Endothelial cell of umbilical vein (primary cell): ENCODE results near the gene RARA. TPM values are rescaled to one million over a fixed set of nuclear protein-coding genes. Genes with fewer than 3 reads are reported as not detected.

Source experiments
- BruUV-seq: library from RNA; stranded (reverse); fragments of 400-500 nt; replicated peaks from 2 replicates; lab custom pipeline; 2021; lab: Mats Ljungman, UMichigan
- CTCF ChIA-PET: fragments of 300-600, 350-600 bp; sonication (Branson Sonifier 250); formaldehyde crosslinking; loops from one replicate; lab custom pipeline; 2021; ENCODE audit warnings: antibody characterized with exemption, inconsistent platforms; lab: Charles Lee
- POLR2A ChIA-PET: fragments of 300-600, 350-600 bp; sonication (Branson Sonifier 250); formaldehyde crosslinking; loops from one replicate; lab custom pipeline; 2021; ENCODE audit warnings: antibody characterized with exemption, inconsistent platforms; lab: Charles Lee
- DNase-seq: peaks from one replicate; pipeline ENCODE4 v3.0.0-alpha.2; 2011; ENCODE audit warnings: low read depth, low spot score
- FAIRE-seq: peaks from 2 replicates; lab custom pipeline; 2011; peaks lifted over from hg19 to GRCh38; lab: Jason Lieb, UNC
- H2AFZ ChIP-seq: 2 replicates; pipeline ENCODE4 v1.6.0; 2012; ENCODE audit warnings: low read depth, low read length, control low read depth, inconsistent platforms
- H3K27ac ChIP-seq: 2 replicates; pipeline ENCODE4 v1.5.1; 2011; ENCODE audit warnings: low read depth, mild to moderate bottlenecking, control low read depth, low read length, moderate library complexity; ENCODE audit not compliant: insufficient read depth
- H3K27me3 ChIP-seq, 2 experiments: 2 replicates each; pipeline versions ENCODE4 v1.6.0 to v1.6.1; 2011; ENCODE audit warnings: low read length in 2 of 2, mixed read lengths in 1 of 2; ENCODE audit not compliant: control insufficient read depth in 2 of 2, insufficient read depth in 2 of 2
- H3K36me3 ChIP-seq, 2 experiments: 2 replicates in 1 of 2; 3 replicates in 1 of 2; pipeline ENCODE4 v1.5.1; 2011; ENCODE audit warnings: low read length in 2 of 2, mild to moderate bottlenecking in 1 of 2, moderate library complexity in 1 of 2; ENCODE audit not compliant: control insufficient read depth in 2 of 2, insufficient read depth in 2 of 2; ENCODE audit errors: extremely low read depth in 1 of 2
- H3K4me1 ChIP-seq: 3 replicates; pipeline ENCODE4 v1.5.1; 2011; ENCODE audit warnings: mild to moderate bottlenecking, low read length; ENCODE audit not compliant: control insufficient read depth, insufficient read depth; ENCODE audit errors: extremely low read depth
- H3K4me2 ChIP-seq: 2 replicates; pipeline ENCODE4 v1.6.1; 2011; ENCODE audit warnings: low read length, control low read depth, mixed read lengths; ENCODE audit not compliant: insufficient read depth
- H3K4me3 ChIP-seq, 3 experiments: fragments of 200-600 bp in 1 of 3; sonication (generic), shearing (Covaris generic) in 1 of 3; replicated peaks in 1 of 3; 2 replicates each; pipeline ENCODE4 v1.5.1; 2011 to 2016; ENCODE audit warnings: control low read depth in 3 of 3, low read length in 3 of 3, mild to moderate bottlenecking in 2 of 3, inconsistent platforms in 1 of 3, low read depth in 1 of 3, moderate library complexity in 1 of 3; ENCODE audit not compliant: insufficient read depth in 1 of 3
- H3K79me2 ChIP-seq: 2 replicates; pipeline ENCODE4 v1.6.0; 2012; ENCODE audit warnings: low read length, inconsistent platforms; ENCODE audit not compliant: control insufficient read depth, insufficient read depth
- H3K9ac ChIP-seq: replicated peaks from 2 replicates; pipeline ENCODE3; 2011; ENCODE audit warnings: low read length, control low read depth; ENCODE audit not compliant: insufficient read depth; ENCODE audit errors: extremely low read depth
- H3K9me1 ChIP-seq: replicated peaks from 3 replicates; pipeline ENCODE4 v1.6.0; 2011; ENCODE audit warnings: mild to moderate bottlenecking, low read length; ENCODE audit not compliant: control insufficient read depth, insufficient read depth; ENCODE audit errors: extremely low read depth
- H3K9me3 ChIP-seq: replicated peaks from 2 replicates; pipeline ENCODE4 v1.5.1; 2012; ENCODE audit warnings: low read length, inconsistent platforms; ENCODE audit not compliant: control insufficient read depth, insufficient read depth
- H4K20me1 ChIP-seq: replicated peaks from 2 replicates; pipeline ENCODE3; 2011; ENCODE audit warnings: mild to moderate bottlenecking, low read length; ENCODE audit not compliant: control insufficient read depth, insufficient read depth; ENCODE audit errors: extremely low read depth
- EZH2 ChIP-seq: IDR thresholded peaks from 2 replicates; pipeline ENCODE4 v1.6.1; 2012; ENCODE audit warnings: borderline replicate concordance, low read depth, mild to moderate bottlenecking, moderate library complexity, low read length, inconsistent platforms; ENCODE audit not compliant: severe bottlenecking
- FOS ChIP-seq: IDR thresholded peaks from 2 replicates; pipeline ENCODE4 v1.6.1; 2011; ENCODE audit warnings: mild to moderate bottlenecking, low read length, moderate library complexity, borderline replicate concordance; ENCODE audit not compliant: insufficient read depth
- GATA2 ChIP-seq: IDR thresholded peaks from 2 replicates; pipeline ENCODE4 v1.7.0; 2011; ENCODE audit warnings: low read depth, mild to moderate bottlenecking, moderate library complexity, mixed read lengths, low read length; ENCODE audit not compliant: insufficient read length, insufficient read depth
- JUN ChIP-seq: IDR thresholded peaks from 2 replicates; pipeline ENCODE4 v1.6.1; 2011; ENCODE audit warnings: borderline replicate concordance, low read depth; ENCODE audit not compliant: insufficient read length, insufficient read depth
- MYC ChIP-seq: IDR thresholded peaks from one replicate; pipeline ENCODE4 v1.6.1; 2011; ENCODE audit warnings: mild to moderate bottlenecking, low read depth, low read length
- POLR2A ChIP-seq: IDR thresholded peaks from 2 replicates; pipeline ENCODE4 v1.6.1; 2012; ENCODE audit warnings: low read depth, mild to moderate bottlenecking, control low read depth, low read length
- POLR2AphosphoS5 ChIP-seq: IDR thresholded peaks from 2 replicates; pipeline ENCODE4 v1.6.1; 2012; ENCODE audit warnings: low read depth, mild to moderate bottlenecking, control low read depth, low read length, moderate library complexity; ENCODE audit not compliant: insufficient read depth
- dilution Hi-C: fragments of 300-500 bp; cut with MboI; formaldehyde crosslinking; loops from one replicate; pipeline ENCODE4 v1.15.0; 2019; ENCODE audit warnings: low sequenced_read_pairs; ENCODE audit not compliant: extremely low pct_ligation_motif_present
- intact Hi-C: fragments of 100-400 bp; cut with micrococcal nuclease; formaldehyde crosslinking; loops from one replicate; pipeline ENCODE4 v1.10.0; 2022
- polyA plus RNA-seq, 4 experiments: library from polyadenylated mRNA; depleted of rRNA in 3 of 4; stranded (reverse) in 3 of 4; unstranded in 1 of 4; fragments of >200 nt; gene quantifications; 2 replicates each; pipeline versions ENCODE4 v1.2.1 to v1.2.3, GENCODE V29; 2011 to 2012; ENCODE audit warnings: missing spikeins in 1 of 4
- total RNA-seq: library from RNA; stranded (reverse); gene quantifications from 2 replicates; pipeline ENCODE4 v1.2.3, GENCODE V29; 2021
- TF ChIP-seq, protein P1 (sequence below), 2 donors: IDR thresholded peaks; 1 replicate in 1 of 2; 2 replicates in 1 of 2; pipeline ENCODE4 v1.5.1; 2011; ENCODE audit warnings: low read length in 2 of 2, mild to moderate bottlenecking in 2 of 2, moderate library complexity in 2 of 2, control low read depth in 1 of 2, inconsistent platforms in 1 of 2, low read depth in 1 of 2; ENCODE audit not compliant: insufficient read depth in 1 of 2; ENCODE audit errors: extremely low read depth in 1 of 2
- TF ChIP-seq, protein P2 (sequence below): IDR thresholded peaks from 2 replicates; pipeline ENCODE4 v1.6.1; 2011; ENCODE audit not compliant: insufficient read depth, insufficient read length

RARA gene
- total and polyA plus RNA-seq, 2 donors (not counting 3 experiments of a cell fraction or from before 2014, with no cell fraction given) = 11.9 to 37.8 TPM

DNA sequence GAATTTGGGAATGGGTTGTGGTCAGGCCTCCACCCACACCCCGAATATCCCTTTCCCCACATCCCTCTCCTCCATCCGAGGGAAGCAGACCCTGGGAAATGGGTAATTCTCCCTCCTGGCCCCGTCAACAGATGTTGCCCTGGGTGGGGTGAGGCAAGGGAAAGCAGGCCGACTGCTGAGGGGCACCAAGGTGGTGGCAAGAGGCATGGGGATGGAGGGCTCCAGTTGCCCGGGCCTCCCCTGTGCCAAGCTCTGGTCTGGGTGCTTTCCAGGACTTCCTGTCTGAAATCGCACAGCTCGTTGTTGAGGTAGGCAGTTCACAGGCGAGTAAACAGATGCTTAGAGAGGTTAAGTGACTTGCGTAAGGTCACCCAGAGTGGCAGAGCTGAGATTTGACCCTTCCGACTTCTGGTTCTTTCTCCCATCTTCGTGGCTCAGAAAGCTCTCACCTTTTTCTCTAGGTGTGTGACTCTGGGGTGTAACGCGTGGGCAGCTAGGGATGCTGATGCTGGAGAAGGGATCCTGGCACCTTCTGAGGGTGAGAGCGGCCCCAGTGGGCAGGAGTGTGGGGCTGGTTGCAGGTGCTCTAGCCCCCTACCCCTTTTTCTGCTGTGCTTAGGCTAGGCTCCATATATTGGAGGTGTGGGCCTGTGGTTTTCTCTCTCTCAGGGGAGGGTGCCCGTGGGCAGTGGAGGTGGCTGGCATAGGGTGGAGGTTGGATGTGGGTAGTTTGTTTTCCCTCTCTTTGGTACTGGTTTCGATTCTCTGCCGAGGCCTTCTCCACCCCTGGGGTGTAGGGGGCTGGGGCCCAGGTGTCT, 17.2 kb downstream of the RARA start:
- DNase-seq (peak; percentile 45), FAIRE-seq (peak; percentile 69)
- ChIA-PET CTCF (interaction anchor here (0.6 to 3.5 kb wide), 9 partner anchors 9 to 32 kb away, joined by 3 to 14 read pairs (median 3); no protein-coding TSS in a partner anchor), POLR2A (interaction anchor here (0.8 kb wide), 1 partner anchor 9 kb away, joined by 3 read pairs; no protein-coding TSS in a partner anchor)
- dilution Hi-C loops = no loop called here
- Histone ChIP-seq H4K20me1 (no peaks in the 10 kb centered on the region), H3K9me1 (no peaks in the 10 kb centered on the region), H2AFZ (no peak overlapping the region), H3K4me2 (no peak overlapping the region), H3K79me2 (peaks cover 76% of the 10 kb centered on the region), H3K9me3 (no peaks in the 10 kb centered on the region), H3K27ac (peak overlapping the region; percentile 44), H3K36me3 (peaks cover 0 to 1% of the 10 kb centered on the region in 2 experiments), H3K9ac (no peak overlapping the region), H3K4me1 (peaks cover 65% of the 10 kb centered on the region), H3K4me3 (no peak overlapping the region), H3K27me3 (no peaks in the 10 kb centered on the region)
- intact Hi-C loops = no loop called here
- no TSS peak for BruUV-seq
- TF ChIP-seq MYC = no peak
- TF ChIP-seq GATA2 = no peak
- no peak for TF ChIP-seq JUN
- TF ChIP-seq POLR2A = no peak
- no peak for TF ChIP-seq FOS
- TF ChIP-seq, protein P1, sequence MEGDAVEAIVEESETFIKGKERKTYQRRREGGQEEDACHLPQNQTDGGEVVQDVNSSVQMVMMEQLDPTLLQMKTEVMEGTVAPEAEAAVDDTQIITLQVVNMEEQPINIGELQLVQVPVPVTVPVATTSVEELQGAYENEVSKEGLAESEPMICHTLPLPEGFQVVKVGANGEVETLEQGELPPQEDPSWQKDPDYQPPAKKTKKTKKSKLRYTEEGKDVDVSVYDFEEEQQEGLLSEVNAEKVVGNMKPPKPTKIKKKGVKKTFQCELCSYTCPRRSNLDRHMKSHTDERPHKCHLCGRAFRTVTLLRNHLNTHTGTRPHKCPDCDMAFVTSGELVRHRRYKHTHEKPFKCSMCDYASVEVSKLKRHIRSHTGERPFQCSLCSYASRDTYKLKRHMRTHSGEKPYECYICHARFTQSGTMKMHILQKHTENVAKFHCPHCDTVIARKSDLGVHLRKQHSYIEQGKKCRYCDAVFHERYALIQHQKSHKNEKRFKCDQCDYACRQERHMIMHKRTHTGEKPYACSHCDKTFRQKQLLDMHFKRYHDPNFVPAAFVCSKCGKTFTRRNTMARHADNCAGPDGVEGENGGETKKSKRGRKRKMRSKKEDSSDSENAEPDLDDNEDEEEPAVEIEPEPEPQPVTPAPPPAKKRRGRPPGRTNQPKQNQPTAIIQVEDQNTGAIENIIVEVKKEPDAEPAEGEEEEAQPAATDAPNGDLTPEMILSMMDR (IDR thresholded peaks at IDR 0.05; ENCODE audit: extremely low read depth in 1 of 2, insufficient read depth in 1 of 2, low read depth in 1 of 2, low read length in 2 of 2) = no peak
- TF ChIP-seq, protein P2, sequence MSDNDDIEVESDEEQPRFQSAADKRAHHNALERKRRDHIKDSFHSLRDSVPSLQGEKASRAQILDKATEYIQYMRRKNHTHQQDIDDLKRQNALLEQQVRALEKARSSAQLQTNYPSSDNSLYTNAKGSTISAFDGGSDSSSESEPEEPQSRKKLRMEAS = no peak
- TF ChIP-seq POLR2AphosphoS5 = no peak
- no peak for TF ChIP-seq EZH2
